ENCODE measurements around the gene LDHAL6B.
"Not testable (repeated sequence)": the region's sequence is repeated elsewhere in the genome, so short reads cannot be mapped to it uniquely, and the experiment has no call there.

The LDHAL6B gene

GRCh38 chr15:59206623-59207183 lies at the start of gene LDHAL6B:
Gene LDHAL6B, plus strand, starts transcription at chr15:59206843. Its CDS starts 98 bp downstream, at chr15:59206941.
- DNase-seq (ENCODE audit: low read depth) = no peak

DNA sequence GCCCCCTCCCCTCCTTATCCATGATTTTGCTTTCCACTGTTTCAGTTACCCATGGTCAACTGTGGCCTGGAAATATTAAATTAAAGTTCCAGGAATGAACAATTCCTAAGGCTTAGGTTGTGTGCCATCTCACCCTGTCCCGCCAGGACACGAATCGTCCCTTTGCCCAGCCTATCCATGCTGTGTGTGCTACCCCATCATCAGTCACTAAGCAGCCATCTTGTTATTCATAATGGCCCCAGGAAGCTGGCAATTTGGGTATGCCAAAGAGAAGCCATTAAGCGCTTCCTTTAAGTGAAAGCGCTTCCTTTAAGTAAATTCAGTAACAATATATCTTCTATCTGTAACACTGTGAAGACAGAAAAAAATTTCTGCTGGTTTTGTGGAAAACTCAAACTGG lies 49.2 kb upstream of the LDHAL6B start:
- DNase-seq (ENCODE audit: low read depth) = no peak

DNA sequence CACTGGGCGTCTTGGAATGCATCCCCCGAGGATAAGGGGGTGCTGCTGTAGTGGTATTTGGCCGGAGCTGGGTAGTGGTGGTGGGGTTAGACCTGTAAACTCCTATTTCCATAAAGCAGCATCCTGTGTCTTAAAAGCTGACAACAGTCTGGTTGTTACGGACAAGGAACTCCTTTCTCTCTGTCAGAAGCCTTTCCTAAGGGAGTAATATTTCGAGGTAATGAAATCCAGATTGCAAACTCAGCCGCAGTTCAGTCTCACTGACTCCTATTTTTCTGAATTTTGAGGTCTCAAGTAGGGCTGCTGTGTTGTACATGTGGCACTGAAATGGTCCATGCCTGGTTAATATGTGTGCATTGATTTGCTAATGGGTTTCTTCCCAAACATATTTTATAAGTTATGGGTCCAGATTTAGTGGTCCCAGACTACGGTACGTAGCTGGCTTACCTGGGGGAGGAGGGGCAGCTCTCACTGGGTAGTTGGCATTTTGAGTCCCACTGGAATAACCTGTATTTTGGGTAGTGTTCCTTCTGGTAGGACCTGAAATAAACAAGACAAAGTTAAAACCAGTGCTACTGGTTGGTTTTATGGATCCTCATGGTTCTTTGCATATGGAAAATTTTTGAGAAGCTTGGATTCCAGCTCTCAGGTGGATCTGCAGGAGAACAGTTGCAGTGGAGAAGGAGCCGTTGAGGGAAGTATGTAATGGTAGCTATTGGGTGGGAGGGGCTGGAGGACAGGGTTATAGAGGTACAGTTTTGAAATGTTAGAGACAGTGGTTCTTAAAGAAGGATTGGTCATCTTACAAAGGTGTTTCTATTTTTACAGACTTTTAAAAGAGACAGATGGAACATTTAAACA lies 48.6 kb upstream of the LDHAL6B start:
- DNase-seq (ENCODE audit: low read depth) = no peak

GRCh38 chr15:59158701-59159034 lies 48.0 kb upstream of the LDHAL6B start:
- DNase-seq (ENCODE audit: low read depth) = no peak

DNA sequence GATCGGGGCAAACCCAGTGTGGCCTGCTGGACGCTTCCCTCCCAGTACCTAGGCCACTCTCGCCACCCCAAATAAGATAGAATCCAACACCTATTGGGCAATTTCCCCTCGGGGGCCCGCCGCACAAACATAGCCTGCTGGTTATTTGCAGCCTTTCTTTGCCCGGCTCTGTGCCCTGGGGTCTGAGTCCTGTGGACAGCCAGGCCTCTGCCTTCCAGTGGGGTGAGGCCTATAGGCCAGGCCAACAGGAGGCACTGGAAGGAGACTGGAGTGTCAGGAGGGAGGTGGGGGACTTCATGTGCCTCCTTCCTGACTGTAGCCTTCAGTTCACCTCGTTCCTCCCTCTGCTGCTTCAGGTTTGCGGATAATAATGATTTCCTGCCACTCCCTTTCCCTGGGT lies 47.4 kb upstream of the LDHAL6B start:
- no peak for DNase-seq (ENCODE audit: low read depth)

GRCh38 chr15:59160880-59161593 lies 45.6 kb upstream of the LDHAL6B start:
- DNase-seq (ENCODE audit: low read depth) = no peak

DNA sequence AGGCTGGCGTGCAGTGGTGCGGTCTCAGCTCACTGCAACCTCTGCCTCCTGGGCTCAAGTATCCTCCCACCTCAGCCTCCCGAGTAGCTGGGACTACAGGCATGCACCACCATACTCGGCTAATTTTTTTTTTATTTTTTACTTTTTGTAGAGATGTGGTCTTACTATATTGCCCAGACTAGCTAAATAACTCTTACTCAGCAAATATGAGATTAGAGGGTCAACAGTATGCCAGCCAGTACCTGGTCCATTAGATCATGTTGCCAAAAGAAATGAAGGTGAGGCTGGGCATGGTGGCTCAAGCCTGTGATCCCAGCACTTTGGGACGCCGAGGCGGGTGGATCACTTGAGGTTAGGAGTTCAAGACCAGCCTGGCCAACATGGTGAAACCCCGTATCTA lies 44.6 kb upstream of the LDHAL6B start:
- not testable (repeated sequence) for DNase-seq (ENCODE audit: low read depth)

DNA sequence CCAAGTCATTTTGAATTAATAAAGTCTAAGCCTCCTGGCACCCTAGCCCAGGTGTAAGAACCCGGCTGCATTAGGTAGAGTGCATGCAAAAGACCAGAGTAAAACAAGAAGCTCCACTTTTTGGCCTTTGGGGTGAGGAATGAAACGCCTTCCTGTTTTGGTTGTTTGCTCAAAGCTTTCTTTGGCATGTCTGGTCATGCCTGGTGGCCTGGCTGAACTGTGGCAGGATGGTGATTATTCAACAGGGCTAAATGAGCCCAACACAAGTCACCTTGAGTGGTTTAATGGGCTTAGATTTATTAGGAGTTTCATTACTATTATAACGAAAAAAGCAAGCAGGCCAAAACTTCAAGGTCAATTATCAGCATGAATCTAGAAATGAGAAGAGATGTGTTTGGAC lies 40.9 kb upstream of the LDHAL6B start:
- DNase-seq (ENCODE audit: low read depth) = no peak

DNA sequence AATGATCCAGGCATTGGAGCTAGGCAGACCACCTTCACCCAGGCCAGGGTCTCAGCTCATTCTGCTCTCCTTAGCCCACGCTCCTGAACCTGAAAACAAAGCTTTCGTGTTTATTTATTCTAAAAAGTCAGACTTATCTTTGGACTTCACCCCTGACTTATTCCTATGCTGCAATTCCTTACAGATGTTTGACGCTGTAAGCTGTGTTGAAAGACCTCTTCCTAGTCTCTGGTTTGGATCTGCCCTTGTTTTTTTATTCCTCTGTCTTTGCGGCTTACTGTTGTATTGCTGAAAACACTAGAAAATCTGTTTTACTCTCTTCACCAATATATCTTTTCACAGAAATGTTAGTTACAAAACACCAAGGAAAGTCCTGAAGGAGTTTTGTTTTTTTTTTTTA lies 40.5 kb upstream of the LDHAL6B start:
- no peak for DNase-seq (ENCODE audit: low read depth)

DNA sequence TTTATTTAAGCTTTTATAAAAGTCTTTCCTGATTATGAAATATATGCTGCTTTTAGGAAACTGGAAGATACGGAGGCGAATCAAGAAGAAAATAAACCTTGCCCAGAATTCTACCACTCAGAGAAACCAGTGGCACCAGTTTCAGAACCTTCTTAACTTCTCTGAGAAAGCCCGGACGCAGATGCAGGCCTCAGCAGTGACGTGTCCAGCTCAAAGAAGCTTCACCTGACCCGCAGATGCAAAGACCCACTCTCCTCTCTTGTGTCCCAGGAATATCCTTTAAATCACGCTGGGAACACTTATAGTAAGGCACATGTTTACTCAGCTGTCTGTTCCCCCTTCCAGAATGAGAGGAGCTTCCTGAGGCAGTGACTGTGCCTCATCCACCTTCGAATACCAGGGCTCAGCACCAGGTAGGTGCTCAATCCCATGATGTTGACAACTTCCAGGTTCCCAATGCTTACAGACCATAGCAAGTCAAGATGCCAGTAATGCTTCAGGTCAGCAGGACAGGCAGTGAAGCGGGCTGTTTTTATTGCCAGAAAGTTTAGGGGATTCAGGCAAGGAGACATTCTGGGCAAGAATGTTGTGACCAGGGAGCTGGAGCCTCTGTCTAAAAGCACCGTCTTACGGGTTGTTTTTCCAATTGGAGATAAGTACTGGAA lies 39.9 kb upstream of the LDHAL6B start:
- DNase-seq (ENCODE audit: low read depth) = no peak

- DNase-seq (ENCODE audit: low read depth) = no peak
Measured at GRCh38 chr15:59168536-59168935, 38.1 kb upstream of the LDHAL6B start.

DNA sequence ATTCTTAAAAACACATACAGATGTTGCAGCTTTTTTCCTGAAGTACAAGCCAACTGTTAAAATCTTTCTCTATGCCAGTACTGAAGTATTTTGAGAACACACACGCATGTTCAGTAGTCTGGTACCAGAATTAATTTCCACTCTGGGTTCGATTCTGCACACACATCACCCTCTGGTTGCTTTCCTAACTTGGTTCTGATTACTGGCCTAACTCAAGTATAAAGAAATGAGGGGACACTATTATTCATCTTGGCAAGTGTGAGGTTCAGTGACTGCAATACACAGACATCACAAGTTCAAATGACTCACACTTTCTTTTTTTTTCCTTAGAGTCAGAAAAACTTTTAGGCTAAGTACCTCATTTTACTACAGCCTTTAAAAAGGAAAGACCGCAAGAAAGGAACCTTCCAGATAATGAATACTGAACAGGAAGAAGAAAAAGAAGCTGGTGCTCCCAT lies 37.4 kb upstream of the LDHAL6B start:
- DNase-seq (ENCODE audit: low read depth) = no peak

DNA sequence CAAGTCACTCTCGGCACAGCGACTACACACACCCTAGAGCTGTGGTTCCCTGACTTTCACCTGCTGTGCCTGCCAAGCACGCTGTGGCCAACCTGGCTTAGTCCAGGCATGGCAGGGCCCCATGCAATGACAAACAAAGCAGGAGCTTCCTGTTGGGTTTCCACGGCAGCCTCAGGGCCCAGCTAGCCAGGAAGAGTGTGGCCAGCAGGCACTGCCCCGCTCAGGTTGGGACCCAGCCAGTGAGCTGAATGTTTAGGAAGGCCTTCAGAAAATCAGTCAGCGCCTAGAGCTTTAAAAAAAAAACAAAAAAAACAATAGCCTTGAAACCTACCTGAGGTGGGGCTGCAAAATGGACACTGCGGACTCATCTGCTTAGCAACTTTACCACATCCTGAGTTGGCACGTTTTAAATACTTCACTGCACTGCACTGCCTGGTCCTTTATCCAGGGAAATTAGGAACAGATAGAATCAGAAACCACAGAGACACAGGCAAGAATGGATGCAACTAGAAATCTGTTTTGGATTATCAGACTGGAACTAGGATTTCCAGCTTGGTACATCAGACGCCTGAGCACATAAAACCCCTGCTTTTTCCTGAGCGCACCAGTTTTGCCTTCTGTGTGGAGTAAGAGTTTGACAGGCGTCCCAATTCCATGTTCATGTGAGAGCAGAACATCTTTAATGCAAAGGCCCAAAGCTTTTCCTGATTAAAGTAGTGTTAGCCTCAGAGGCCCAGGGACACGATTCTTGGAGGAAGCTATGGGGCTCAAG lies 36.2 kb upstream of the LDHAL6B start:
- no peak for DNase-seq (ENCODE audit: low read depth)

DNA sequence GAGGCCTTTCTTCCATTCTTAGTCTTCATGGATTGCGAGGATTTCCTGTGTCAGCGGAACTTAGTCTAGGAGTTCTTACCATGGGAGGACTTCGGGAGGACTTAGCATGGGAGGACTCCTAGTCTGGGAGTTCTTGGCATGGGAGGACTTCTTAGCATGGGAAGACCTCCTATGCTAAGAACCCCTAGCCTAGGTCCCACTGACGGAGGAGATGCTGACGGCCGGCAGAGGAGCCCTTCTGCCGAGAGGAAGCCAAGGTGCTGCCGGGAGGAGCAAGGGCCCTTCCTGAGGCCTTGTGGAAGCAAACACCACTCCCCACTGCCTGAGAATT lies 35.6 kb upstream of the LDHAL6B start:
- DNase-seq (ENCODE audit: low read depth) = no peak

DNA sequence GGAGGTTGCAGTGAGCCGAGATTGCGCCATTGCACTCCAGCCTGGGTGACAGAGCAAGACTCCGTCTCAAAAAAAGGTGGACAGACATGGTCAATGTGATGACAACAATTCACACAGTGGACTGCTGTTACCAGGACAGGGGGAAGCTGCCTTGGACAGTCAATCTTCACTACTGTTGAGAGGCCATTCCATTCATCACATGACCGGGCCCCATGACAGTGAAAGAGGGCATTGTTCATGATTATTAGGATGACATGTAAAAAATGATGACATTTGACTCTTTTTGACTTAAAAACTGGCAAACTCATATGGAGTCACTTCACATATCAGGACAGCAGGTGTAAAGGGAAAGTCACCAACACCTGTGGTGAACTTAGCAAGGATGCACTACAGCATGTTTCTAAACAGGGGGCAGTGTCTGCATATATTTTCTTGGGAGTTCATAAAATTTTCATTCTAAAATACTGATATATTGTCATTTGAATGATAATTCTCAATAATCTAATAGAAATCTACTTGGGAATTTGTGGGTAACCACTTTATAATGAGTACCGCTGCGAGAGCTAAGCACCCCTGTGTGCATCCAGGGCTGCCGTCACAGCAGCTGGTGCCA lies 34.2 kb upstream of the LDHAL6B start:
- no peak for DNase-seq (ENCODE audit: low read depth)

- DNase-seq (ENCODE audit: low read depth) = no peak
Measured at GRCh38 chr15:59173194-59173593, 33.4 kb upstream of the LDHAL6B start.

DNA sequence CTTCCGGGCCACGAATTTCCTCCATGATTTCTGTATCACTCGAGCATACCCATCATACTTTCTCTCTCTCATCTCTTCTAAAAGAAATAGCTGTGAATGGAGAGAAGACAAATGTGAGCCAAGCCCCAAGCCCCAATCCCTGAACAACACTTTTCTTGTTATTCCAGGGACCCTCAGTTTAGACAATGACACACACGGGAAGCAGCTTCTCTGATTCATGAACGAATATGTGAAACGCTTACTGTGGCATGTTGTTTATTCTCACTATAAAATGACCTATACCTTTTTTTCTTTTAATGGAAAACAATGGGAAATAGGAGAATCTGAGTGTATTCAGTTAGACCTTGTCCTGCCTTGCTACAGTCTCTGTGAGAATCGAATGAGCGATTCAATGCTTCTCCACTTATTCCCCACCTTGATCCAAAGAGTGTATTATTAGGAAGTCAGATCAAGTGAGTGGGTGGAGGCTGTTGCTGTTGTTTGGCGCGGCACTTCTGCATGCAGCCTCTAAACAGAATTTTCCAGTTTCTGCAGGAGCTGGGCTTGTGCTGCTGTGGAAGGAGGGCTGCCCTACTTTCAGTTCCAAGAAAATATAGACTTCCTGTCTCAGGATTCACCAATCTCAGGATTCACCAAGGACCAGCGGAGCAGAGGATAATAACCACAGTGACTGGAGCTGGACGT lies 32.4 kb upstream of the LDHAL6B start:
- DNase-seq (ENCODE audit: low read depth) = no peak

DNA sequence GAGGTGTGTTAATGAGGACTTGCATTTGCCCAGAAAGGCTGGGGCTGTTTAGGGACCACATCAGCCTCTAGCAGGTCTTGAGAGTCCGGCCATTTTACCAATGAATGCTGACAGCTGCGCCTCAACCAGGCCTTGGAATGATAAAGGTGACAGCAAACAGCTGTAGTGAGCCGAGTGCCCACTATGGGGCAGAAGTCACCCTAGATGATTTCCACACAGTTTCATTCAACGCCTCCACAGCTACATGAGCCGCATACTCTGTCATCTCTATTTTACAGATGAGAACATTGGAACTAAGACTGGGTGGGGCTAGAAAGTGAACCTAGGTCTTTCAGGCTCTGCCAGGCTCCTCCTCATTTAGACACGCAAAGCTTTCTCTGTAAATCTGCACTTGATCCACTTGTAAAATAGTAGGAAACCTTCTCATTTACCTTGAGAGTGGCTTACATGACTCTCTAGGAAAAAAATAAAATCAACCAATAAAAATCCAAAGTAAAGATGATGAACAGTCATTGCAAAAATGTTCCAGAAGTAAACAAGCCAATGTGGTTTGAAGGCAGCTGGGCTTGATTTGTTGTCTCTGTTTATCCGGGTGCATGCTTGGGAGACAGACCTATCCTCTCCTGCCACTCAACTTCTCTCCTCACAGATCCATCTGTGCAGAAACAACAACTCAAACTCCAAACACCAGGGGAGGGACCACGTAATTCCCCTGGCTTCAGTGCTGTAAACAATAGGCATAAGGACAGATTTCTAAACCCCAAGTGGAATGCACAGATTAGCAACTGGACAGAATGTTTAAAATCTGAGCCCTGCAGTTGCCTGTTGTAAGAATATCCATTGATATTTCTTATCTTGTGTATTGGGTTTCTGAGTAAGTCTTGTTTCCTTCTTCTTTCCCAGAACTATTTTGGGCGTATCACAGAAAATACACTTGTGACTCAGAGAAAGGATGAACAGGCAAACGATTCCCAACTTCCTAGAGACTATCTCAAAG lies 31.5 kb upstream of the LDHAL6B start:
- peak; percentile 14 for DNase-seq (ENCODE audit: low read depth)

GRCh38 chr15:59176653-59177316 lies 29.9 kb upstream of the LDHAL6B start:
- no peak for DNase-seq (ENCODE audit: low read depth)

Measured in stimulated activated CD4-positive, alpha-beta T cell treated with anti-CD3 and anti-CD28 coated beads, Interleukin-2, amount 100 ng/mL, for 4 hours (primary cell).